GM20000 (cell line): ENCODE results near the gene C1QTNF6.
A peak's percentile ranks its signal among the peaks of the same experiment; 100 is the strongest.
"Not testable (repeated sequence)": the region's sequence is repeated elsewhere in the genome, so short reads cannot be mapped to it uniquely, and the experiment has no call there.

ENCODE experiments used
- DNase-seq: peaks from one replicate; pipeline ENCODE4 v3.0.0; 2012; ENCODE audit warnings: low spot score
- CTCF ChIP-seq: IDR thresholded peaks from 2 replicates; pipeline ENCODE4 v1.5.1; 2012; ENCODE audit warnings: mild to moderate bottlenecking, control low read depth; ENCODE audit errors: extremely low read depth, missing control alignments

Gene C1QTNF6

GRCh38 chr22:37202716-37203115, 14.7 kb upstream of the C1QTNF6 start:
- TF ChIP-seq CTCF, result no peak
- no peak for DNase-seq

DNA sequence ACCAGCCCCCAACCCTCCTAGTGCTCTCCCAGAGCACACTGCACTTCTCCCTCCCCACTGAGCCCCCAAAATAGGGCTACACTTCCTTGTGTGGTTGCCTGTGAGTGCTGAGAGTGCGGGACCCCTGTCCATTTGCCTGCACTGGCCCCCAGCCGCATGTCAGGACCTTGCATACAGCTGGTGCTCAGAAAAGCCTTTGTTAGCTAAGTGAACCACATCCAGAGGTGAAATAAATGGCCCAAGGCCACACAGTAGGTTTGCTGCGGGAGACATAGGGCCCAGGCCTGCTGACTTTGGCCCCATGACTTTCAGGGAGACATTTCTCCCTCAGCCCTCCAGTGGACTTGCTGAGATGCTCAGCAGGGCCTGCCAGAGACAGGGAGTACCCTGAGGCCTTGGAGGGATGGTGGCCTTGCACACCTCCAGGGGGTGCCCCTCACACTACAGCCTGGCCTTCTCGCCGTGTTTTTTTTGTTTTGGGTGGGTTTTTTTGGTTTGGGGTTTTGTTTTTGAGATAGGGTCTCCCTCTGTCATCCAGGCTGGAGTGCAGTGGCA, 14.0 kb upstream of the C1QTNF6 start:
- no peak for DNase-seq

GRCh38 chr22:37201443-37201820, 13.4 kb upstream of the C1QTNF6 start:
- not testable (repeated sequence) for DNase-seq

More for the DNA sequence above, 14.0 kb upstream of the C1QTNF6 start:
- no peak for TF ChIP-seq CTCF

- DNase-seq, result peak; percentile 53
- no peak for TF ChIP-seq CTCF
Measured at GRCh38 chr22:37199760-37200108, 11.7 kb upstream of the C1QTNF6 start.

DNA sequence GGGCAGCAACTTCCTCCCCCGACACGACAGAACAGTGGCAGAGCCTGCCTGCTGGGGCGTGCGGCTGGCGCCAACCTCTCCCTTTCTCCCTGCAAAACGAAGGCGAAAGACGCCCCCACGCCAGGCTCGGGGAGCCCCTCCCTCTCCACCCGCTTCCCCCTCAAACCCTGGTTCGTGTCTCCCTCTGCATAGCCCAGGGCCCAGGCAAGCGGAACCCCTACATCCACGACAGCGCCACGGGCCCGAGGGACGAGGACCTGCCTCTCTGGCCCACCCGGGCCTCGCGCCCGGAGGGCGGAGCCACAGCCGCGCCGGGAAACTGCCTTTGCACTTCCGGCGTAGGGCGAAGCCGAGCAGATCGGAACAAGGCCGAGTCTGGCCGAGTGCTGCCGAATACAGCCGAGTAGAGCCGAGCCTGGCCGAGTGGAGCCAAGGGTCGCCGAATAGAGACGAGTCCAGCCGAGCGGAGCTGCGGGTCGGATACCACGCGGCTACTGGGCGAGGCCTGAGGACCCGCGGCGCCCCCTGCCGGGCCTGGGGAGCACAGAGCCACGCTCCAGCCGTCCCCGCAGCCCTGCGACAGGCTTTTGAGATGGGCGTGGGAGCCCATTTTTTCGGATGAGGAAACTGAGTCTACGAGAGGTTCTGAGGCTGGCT, 11.2 kb upstream of the C1QTNF6 start:
- peak; percentile 98 for DNase-seq
- TF ChIP-seq CTCF, result peak; percentile 90

DNA sequence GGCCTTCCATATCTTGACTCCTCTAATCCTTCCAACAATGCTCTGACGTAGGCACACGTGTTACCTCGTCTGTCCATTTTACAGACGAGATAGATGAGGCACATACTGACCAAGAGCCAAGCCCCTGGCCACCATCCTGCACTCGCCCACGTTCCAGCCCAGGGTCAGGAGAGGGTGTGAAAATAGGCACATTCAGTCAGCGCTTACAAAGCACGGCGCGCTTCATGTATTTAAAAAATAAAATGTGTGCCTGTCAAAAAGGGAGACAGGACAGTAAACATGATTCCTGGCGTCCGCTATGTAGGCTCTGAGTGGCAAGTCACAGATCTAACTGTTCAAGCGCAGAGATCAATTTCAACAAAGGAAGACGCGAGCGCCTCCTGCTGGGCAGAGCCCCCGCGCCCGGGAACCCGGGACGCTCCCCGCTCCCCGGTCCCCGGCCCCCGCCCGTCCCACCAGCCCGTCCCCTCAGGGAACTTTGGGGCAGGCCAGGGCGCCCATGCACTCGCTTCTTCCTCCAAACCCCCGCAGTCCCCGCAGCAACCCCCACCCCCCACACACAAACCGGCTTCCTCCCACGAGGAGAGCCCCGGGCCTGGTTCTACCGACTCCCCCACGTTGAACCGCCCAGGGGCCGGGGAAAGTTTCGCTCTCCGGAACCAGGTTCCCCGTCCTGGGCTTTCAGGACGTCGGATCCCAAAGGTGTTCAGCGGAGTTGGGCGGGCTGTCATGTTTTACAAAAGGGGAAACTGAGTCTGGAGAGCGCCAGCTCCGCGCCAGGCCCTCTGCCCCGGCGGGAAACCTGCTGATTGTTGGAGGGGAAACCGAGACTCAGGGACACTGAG, 10.4 kb upstream of the C1QTNF6 start:
- peak; percentile 86 for DNase-seq
- TF ChIP-seq CTCF, result peak; percentile 70

GRCh38 chr22:37197451-37198257, 9.6 kb upstream of the C1QTNF6 start:
- DNase-seq, result no peak
- TF ChIP-seq CTCF, result no peak
